Measurements from ENCODE around the gene PRELID2. TPM values are rescaled to one million over a fixed set of nuclear protein-coding genes. Genes with fewer than 3 reads are reported as not detected.
"Not testable (repeated sequence)": the region's sequence is repeated elsewhere in the genome, so short reads cannot be mapped to it uniquely, and the experiment has no call there.

The PRELID2 gene
- polyA plus RNA-seq (2014; cell fraction: cytosol; rRNA removed), result 4.4 and 7.1 TPM in 2 replicates
- polyA plus RNA-seq (2014; cell fraction: nucleus; rRNA removed), result 1.1 and 1.3 TPM in 2 replicates

DNA sequence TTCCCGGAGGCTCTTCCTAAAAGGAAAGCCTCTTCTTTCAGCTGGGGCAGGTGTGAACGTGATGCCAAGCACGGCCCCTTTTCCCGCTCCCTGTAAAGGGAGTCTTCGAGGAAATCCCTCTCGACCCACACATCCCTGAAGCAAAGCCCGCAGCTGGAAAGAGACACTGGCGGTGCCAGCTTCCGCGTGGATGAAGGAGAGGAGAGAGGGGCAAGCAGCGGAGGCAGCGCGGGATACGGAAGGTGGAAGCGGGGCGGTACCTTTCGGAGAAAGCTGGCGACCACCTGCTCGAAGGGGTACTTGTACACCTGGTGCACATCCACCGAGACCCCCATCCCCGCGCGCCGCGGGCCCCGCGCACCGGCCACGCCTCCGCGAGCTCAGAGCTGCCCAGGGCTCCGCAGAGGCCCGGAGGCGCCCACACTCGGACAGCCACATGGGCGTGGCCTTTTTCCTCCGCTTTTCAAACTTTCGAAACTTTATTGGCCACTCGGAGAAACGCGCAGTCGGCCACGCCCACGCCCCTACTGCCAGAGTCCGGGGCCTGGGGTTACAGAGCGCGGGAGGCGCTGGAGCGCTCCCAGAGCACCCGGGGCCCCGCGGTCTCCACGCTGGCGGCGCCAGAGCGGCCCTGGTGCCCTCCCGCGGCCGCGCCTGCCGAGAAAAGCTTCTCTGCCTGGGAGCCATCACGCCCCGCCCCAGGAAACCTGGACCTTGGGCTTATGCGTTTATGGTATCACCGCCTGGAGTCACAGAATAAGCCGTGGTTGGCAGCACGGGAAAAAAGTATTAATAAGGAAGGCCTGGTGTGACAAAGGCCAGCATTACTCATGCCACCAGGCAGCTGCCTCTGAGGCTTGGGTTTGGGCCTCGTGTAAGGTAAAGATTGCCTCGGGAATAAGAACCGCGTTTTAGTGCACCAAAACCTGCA, at the start of gene PRELID2:
Gene PRELID2 (minus strand): TSS at position 426 of the 931 bp plus-strand sequence. CDS start 91 bp downstream, at position 335.
- DNase-seq (ENCODE audit: low spot score), result peak; percentile 87

DNA sequence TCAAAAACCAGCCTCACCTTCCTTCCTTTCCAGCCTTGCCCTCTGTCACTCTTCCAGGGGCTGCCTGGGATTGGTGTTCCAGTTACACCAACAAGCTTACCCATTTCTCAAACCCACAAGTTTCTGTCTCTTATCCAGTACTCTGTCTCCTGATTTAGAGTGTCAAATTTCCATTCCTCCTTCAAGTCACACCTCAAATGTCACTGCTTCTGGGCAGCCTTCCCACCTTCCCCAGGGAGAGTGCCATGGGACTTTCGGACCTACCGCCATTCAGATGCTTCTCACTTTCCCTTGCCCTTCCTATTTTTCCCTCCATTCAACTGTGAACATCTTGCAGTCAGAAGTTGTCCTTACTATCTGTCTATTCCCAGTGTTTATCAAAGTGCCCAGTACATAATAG, 39.6 kb upstream of the PRELID2 start:
- DNase-seq (ENCODE audit: low spot score), result no peak

DNA sequence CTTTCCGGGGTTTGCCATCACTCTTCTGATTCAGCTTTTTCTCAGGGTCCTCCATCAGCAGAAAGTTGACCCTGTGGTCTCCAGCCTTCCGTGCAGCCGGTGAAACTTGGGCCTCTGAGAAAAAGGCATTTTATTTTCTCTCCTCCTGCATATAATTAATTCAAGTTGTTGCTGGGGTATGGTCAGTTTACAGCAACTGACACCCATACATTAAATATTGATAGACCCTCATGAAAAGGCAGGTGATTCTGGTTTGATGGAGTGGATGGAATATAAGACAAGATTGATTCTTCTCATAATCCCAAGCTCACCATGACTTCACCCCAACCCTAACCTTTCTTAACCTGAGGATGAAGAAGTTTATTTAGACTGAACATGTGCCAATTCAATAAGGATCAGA, 37.8 kb upstream of the PRELID2 start, which contains the start of gene GRXCR2:
Gene GRXCR2 (minus strand): TSS at position 101 of the 400 bp plus-strand sequence. CDS start 46 bp downstream, at position 55.
- no peak for DNase-seq (ENCODE audit: low spot score)

DNA sequence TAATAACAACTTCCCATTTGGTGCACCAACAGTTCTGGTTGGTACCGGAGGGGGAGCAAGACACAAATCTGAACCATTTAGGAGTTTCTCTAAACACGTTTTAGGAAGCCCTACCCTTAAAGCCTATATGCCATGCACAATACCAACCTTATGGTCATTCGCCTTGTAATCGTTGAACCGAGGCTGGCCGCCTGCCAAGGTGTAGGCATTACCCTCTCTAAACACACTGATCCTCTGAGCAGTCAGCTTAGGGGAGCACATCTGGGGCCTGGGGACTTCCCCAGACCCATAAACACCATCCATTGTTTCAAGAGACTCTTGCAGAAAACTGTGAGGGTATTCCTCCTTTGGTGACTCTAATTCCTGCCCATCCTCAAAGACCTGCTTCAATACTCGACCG, 37.3 kb upstream of the PRELID2 start:
- no peak for DNase-seq (ENCODE audit: low spot score)

DNA sequence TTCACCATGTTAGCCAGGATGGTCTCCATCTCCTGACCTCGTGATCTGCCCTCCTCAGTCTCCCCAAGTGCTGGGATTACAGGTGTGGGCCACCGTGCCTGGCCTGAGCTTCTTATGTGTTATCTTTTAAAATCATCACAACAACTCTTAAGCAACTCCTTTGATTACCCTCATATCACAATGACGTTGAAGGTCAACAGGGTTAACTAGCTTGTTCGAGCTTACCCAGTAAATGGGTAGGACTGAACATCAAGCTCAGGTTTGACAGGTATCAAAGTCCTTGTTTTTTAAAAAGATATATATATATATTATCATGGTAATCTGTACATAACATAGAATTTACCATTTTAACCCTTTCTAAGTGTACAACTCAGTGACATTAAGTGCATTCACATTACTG, 34.6 kb upstream of the PRELID2 start:
- DNase-seq (ENCODE audit: low spot score), result no peak

DNA sequence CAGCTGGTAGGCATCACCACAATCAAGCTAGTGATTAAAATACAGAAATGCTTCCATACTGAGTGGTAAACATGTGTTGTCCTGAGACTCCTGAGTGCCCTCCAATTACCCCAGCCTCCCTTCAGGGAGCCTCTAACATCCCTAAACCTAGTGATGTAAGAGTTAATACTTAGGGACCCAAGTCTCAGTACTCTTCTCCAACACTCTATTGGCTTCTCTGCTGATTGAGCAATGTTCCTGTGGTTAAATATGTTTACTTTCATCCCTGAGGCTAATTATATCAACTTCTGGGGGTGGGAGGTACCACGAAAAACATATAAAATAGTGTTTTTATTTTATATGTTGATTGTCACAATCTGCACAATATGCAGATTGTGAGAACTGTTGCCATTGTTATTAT, 32.7 kb upstream of the PRELID2 start:
- no peak for DNase-seq (ENCODE audit: low spot score)

DNA sequence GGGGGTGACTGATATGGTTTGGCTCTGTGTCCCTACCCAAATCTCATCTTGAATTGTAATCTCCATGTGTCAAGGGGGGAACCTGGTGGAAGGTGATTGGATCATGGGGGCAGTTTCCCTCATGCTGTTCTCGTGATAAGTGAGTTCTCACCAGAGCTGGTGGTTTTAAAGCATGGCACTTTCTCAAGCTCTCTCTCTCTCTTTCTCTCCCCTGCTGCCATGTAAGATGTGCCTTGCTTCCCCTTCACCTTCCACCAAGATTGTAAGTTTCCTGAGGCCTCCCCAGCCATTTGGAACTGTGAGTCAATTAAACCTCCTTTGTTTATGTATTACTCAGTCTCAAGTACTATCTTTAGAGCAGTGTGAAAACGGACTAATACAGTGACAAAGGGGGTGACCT, 29.3 kb upstream of the PRELID2 start:
- not testable (repeated sequence) for DNase-seq (ENCODE audit: low spot score)

DNA sequence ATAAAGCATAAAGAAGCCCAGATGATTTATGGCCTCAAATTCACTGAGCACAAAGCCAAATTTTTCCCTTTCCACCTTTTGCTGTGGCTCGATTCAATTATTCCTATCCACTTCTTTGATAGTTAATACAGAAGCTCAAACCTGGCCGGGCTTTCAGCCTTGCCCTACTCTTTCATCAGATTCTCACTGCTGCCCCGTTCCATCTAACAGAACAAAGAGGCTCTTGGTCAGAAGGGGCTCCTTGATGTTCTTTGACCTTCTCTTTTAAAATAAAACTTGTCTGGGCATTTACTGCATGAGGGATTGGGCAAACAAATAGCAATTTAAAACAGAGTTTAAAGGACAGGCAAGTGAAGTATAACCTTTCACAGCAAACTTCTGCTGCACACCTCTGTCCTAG, 27.9 kb upstream of the PRELID2 start:
- no peak for DNase-seq (ENCODE audit: low spot score)

DNA sequence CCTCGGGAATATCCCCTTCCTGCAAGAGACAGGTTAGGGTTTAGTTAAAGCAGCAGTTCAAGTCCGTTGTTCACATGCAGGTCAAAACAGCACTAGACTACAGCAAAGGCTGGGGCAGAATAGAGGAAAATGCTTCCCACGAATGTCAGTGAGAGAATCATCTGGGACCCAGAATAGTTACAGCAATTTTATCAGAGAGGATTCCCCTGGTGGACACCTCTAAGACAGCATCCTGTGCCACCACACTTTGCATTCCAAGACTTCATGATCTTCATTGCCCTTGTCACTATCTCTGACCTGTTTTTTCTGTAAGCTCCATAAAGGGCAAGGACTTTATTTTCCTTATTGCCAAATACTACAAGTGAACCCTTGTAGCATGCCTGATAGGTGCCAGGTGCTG, 24.8 kb upstream of the PRELID2 start:
- DNase-seq (ENCODE audit: low spot score), result peak; percentile 19

DNA sequence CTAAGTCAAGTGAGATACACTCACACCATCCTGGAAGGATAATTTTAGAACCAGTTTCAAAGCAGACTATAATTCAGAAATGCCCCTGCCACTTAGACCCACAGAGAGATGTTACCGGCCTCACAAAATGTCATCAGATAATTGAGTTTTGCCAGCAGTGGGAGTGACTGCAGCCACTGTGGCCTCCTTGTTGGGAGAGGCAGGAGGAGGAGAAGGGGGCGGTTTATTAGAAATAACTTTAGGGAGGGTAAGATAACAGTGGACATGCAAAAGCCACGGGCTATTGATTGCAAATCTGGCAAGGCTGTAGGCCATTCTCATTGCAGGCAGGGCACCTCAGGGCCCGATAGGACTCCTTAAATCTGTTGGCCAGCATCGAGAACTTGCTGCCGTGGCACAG, 24.3 kb upstream of the PRELID2 start:
- no peak for DNase-seq (ENCODE audit: low spot score)

DNA sequence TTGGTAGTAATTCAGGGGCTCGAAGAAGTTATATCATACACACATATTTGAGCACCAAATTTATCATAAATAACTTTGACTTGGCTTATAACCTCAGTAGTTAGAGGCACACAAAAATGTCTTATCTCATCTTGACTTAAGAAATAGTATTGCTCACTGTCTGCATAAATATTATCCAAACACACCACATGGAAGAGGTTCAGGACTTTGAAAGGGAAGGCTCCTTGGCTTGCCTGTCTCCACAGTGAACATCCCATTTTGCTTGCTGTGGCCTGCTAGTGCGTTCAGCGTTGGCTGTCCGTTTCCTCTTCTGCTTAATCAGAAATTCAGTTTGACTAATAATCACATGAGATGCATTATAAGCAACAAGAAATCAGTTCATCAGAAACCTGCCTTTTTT, 23.8 kb upstream of the PRELID2 start:
- no peak for DNase-seq (ENCODE audit: low spot score)

DNA sequence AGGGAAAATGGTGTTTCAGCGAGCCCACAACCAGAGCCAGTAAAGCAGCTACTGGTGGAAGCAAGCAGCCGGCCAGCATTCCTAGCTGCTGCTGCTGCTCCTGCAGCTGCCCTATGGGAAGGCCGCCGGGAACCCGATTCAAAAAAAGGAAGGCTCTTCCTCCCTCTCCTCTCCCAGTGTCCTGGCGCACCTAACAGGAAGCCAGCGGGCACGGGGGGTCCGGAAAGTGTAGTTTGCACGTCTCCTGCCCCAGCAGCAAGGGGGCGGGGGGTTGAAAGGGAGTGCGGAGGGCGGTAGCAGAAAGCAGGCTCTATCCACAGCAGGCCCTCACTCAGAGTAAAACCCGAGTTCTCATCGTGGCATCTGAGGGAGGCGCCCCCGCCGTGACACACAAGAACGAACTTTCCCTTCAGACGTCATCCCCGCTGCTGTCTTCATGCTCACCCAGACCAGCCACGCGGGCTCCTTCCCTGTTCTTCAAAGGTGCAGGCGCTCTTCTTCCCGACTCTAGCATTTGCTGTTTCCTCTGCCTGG, 21.2 kb upstream of the PRELID2 start:
- DNase-seq (ENCODE audit: low spot score), result peak; percentile 67

DNA sequence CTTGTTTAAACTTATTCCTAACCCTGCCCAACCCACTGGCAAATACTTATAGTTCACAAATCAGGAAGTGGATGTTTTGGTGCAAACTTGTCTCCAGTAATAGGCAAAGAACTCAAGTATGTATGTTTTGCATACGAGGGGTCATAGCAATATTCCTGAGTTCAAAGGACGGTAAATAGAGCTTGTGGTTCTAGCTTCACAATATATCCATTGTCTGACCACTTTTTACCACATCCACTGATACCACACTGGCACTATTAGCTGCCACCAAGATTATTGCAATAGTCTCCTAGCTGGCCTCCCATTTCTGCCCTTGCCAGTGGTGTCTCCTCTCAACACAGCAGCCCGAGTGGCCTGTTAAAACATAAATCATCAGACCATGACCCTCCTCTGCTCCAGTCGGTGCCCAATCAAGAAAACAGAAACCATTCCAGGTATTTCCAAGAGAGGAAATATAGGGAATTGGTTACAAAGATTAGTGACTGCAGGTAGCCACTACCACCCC, 20.7 kb upstream of the PRELID2 start:
- no peak for DNase-seq (ENCODE audit: low spot score)

DNA sequence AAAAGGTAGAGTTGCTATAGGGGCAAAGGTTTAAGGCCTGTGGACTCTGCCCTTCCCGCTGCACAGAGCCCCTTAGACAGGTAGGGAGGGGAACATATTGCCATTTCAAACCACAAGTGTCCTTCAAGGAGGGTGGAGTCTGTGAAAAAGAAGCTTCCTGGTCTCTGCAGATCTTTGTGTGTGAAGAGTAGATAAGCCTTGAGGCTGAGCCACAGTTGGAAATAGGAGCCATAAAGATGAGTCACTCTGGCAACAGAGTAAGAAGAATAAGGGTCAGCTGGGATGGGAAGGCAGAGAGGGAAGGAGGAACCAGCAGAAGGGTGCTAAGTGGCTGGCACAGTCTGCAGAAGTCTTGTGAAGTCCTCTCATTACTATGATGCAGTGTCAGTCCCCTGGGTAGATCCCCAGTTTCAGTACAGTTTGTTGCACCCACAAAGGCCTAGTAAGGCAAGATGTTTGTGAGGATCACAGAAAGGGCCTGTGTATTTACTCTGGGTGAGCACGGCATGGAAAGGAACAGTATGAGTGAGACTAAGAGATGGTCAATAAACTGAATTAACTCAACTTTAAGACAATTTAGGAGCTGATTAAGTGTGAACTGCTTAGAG, 19.6 kb upstream of the PRELID2 start:
- no peak for DNase-seq (ENCODE audit: low spot score)

DNA sequence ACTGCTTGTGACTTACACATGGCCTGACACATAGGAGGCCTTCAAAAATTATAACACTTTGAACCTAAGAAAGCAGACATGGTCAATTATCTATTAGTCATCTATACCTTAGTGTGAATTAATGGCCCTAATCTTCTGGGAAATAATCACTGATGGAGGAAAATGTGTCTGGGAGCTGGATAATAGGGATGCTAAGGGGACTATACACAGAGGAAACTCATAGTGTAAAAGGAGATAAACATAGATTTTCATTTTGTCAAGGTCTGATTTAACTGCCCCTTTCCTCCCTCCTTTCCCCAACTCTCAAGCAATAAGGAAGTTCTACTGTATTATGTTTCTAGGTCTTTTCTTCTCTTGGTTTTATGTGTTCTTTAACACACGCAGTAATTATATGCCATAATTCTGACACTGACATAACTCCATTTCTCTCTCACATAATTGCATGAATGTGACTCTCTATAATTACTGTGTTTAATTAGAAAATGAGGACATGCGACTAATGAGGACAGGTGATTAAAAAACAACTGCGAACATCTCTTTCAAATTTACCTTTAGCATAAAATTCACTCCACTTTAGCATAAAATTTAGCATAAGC, 18.7 kb upstream of the PRELID2 start:
- no peak for DNase-seq (ENCODE audit: low spot score)

DNA sequence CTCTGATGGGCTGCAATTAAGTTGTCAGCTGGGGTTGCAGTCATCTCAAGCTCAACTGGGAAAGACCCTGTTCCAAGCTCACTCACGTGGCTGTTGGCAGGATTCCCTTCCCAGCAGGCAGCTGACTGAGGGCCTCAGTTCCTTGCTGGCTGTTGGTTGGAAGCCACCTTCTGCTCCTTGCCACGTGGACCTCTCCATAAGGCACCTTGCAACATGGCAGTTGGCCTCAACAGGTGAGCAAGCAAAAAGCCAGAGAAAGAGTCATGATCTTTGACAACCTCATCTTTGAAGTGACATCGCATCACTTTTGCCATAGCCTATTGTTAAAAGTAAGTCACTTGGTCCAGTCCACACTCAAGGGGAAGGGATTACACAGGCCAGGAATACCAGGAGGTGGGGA, 17.8 kb upstream of the PRELID2 start:
- no peak for DNase-seq (ENCODE audit: low spot score)

DNA sequence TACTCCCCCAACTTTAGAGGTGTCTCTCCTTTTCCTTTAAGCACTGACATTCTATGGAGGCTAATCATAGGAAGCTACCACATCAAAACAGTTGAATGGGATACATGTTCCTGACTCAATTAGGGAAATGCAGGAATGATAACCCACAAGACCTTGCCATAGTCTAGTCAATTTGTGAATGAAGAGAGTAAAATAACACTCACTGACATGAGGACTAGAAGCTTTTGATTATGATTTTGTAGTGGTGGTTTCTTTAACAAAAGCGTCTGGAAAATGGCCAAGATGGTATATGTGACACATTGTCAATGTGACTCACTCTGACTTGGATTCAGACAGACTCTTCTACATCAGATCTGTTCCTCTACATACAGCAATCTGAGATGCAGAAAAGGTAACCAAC, 13.7 kb upstream of the PRELID2 start:
- no peak for DNase-seq (ENCODE audit: low spot score)

DNA sequence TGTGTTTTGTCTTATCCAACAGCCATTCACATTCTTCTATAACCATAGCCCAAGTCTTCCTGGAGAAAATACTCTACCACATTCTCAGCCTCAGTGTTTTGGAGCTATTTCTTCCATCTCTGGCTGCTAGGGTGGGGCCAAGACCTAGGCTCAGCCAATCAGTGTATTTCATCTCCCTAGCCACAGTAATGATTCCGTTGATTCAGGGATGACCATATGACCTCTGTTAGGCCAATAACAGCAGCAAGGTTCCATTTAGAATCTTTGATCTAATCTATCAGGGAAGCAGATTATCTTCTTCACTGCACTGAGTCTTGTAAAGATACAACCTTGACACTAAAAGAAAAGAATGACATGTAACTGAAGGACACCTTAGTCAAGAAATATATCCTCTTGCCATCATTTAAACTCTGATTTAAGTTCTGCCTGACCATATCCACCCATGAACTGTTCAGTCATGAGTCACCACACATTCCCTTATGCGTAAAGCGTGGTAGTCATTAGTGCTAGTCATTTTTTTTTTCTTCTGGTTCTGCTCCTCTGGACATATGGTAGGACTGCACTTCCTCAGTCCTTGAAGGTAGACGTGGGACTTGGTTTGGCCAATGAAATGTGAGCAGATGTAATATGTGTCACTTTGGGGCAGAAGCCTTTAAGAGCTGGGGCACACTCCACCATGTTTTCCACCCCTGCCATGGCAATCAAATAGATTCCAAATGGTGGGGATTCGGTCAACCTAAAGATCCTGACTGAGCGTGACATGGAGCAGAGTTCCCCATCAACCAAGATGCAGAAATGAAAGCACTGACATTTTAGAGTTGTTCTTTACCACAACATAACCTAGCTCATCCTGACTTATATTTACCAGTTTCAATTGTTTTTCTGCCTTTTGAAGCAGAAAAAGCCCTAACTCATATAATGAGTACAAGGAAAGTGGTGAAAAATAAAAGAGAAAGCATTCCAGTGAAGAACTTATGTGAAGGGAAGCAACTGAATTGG, 12.7 kb upstream of the PRELID2 start:
- no peak for DNase-seq (ENCODE audit: low spot score)

DNA sequence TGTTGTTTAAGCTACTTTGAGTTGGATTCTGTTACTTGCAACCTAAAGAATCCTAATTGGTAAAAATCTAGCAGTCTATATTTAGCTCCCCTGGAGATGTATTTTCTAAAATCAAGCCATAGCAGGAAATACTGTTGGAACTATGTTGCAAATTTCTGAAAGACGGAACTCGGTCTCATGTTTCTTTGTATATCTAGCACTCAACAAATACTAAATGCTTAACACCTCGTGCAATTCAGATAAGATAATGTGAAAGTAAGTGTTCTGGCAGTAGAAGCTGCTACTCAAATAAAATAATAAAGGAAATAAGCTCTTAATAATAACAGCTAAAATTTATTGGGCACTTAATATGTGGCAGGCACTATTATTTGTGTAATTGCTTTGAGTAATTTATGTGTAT, 10.9 kb upstream of the PRELID2 start:
- DNase-seq (ENCODE audit: low spot score), result no peak

DNA sequence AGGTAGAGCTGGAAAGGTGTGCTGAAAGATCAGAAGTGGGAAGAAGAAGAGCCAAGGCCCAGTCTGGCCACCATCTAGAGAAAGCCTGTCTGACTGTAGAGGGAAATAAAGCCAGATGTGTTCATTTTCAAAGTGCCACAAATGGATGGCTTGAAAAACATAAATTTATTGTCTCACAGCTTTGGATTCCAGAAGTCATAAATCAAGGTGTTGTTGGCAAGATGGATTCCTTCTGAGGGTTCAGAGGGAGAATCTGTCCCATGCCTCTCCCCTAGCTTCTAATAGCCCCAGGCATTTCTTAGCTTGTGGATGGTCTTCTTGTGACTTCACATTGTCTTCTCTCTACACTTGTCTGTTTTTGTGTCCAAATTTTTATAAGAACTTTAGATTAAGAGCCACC, 6.2 kb upstream of the PRELID2 start:
- DNase-seq (ENCODE audit: low spot score), result no peak

Measured in SK-N-DZ (cell line).